ENCODE measurements around the gene CELF6.

CELF6 gene

DNA sequence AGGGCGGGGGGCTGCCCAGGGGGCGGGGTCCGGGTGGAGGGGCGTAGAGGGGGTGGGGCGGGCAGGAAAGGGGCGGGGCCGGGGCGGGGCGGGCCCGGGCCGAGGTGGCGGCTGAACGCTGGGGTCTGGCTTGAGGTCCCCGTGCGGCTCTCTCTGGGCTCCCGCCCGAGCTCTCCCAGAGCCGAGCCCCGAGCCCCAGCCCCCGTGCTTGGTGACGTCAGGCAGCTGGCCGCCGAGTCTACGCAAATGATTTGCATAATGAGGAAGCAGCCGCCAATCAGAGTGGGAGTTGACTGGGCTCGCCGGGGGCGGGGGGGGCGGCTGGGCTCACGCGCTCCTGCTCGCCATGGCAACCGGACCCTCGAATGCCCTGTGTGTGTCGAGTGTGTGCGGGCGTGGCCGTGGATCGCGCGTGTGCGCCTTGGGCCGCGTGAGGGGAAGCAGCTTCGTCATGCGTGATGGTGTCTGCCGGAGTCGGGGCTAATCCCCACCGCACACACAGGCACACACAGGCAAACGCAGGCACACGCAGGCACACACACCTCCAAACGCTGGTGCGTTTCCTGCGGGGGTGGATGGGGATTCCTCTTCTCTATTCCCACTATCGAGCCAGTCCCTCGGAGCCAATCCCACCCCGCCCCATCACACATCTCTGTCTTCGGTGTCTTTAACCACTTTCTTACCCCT, at the start of gene CELF6:
CELF6 (minus strand) TSS at position 173 of the 687 bp plus-strand sequence. CDS start 283 bp downstream, outside the sequence.
- H3K36me3 ChIP-seq (ENCODE audit: insufficient read depth, low read length) = no peaks in the 10 kb centered on the region
- H3K27me3 ChIP-seq (ENCODE audit: insufficient read depth, low read length, poor library complexity, severe bottlenecking) = no peaks in the 10 kb centered on the region
- no peaks in the 10 kb centered on the region for H3K4me1 ChIP-seq (ENCODE audit: insufficient read depth, low read length, poor library complexity, severe bottlenecking)
- no peak within 1 kb of the TSS for H3K4me3 ChIP-seq (ENCODE audit: low read length, poor library complexity, severe bottlenecking)
- H3K79me2 ChIP-seq (ENCODE audit: insufficient read depth, low read length) = no peaks in the 10 kb centered on the region
- H3K4me2 ChIP-seq (ENCODE audit: low read depth, low read length, poor library complexity, severe bottlenecking) = no peak within 1 kb of the TSS
- H3K9me3 ChIP-seq (ENCODE audit: insufficient read depth, low read depth, low read length) = no peaks in the 10 kb centered on the region
- no peak within 1 kb of the TSS for H2AFZ ChIP-seq (ENCODE audit: low read length)
- no peaks in the 10 kb centered on the region for H3K9me2 ChIP-seq (replicated peaks; ENCODE audit: low read depth, low read length)
- no peaks in the 10 kb centered on the region for H3F3A ChIP-seq (ENCODE audit: low read depth)
- TF ChIP-seq, protein P1, sequence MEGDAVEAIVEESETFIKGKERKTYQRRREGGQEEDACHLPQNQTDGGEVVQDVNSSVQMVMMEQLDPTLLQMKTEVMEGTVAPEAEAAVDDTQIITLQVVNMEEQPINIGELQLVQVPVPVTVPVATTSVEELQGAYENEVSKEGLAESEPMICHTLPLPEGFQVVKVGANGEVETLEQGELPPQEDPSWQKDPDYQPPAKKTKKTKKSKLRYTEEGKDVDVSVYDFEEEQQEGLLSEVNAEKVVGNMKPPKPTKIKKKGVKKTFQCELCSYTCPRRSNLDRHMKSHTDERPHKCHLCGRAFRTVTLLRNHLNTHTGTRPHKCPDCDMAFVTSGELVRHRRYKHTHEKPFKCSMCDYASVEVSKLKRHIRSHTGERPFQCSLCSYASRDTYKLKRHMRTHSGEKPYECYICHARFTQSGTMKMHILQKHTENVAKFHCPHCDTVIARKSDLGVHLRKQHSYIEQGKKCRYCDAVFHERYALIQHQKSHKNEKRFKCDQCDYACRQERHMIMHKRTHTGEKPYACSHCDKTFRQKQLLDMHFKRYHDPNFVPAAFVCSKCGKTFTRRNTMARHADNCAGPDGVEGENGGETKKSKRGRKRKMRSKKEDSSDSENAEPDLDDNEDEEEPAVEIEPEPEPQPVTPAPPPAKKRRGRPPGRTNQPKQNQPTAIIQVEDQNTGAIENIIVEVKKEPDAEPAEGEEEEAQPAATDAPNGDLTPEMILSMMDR (conservative IDR thresholded peaks at IDR 0.05; ENCODE audit: low read length) = no peak
- no peak for TF ChIP-seq EZH2phosphoT487 (IDR thresholded peaks at IDR 0.05; ENCODE audit: borderline replicate concordance)
- no peaks in the 10 kb centered on the region for H4K20me1 ChIP-seq (ENCODE audit: insufficient read depth, low read length, poor library complexity, severe bottlenecking)
- no peak within 1 kb of the TSS for H3K9ac ChIP-seq (ENCODE audit: low read depth, low read length, poor library complexity, severe bottlenecking)

DNA sequence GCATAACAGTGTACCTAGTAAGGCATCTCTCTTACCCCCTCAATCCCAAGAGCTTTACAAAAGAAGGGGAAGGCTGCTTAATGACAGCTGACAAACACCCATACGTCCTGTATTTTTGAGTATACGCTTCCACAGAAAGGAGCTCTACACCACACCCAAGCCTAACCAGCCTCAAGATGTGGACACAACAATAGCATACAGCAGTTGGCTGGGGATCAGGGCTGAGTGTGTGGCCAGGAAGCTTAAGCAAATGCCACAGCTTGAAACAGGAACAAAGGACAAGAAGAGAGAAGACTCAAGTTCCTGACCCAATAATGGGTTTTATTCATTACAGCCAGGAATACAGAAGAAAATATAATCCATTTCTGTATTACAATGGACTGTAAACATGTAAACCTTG, 48.9 kb upstream of the CELF6 start:
- Histone ChIP-seq H4K20me1 (ENCODE audit: insufficient read depth, low read length, poor library complexity, severe bottlenecking) (peaks cover 40% of the 10 kb centered on the region), H3K79me2 (ENCODE audit: insufficient read depth, low read length) (peaks cover 17% of the 10 kb centered on the region; the same call in 1 of the 2 replicates), H3K27me3 (ENCODE audit: insufficient read depth, low read length, poor library complexity, severe bottlenecking) (peaks cover 5% of the 10 kb centered on the region), H2AFZ (ENCODE audit: low read length) (no peak overlapping the region), H3K9me2 (replicated peaks; ENCODE audit: low read depth, low read length) (no peaks in the 10 kb centered on the region), H3K4me3 (ENCODE audit: low read length, poor library complexity, severe bottlenecking) (no peak overlapping the region), H3K9me3 (ENCODE audit: insufficient read depth, low read depth, low read length) (no peaks in the 10 kb centered on the region), H3K4me2 (ENCODE audit: low read depth, low read length, poor library complexity, severe bottlenecking) (no peak overlapping the region), H3K36me3 (ENCODE audit: insufficient read depth, low read length) (no peaks in the 10 kb centered on the region), H3K9ac (ENCODE audit: low read depth, low read length, poor library complexity, severe bottlenecking) (no peak overlapping the region), H3K4me1 (ENCODE audit: insufficient read depth, low read length, poor library complexity, severe bottlenecking) (peaks cover 17% of the 10 kb centered on the region), H3F3A (ENCODE audit: low read depth) (peaks cover 4% of the 10 kb centered on the region; the same call in 1 of the 2 replicates)
- TF ChIP-seq EZH2phosphoT487 (IDR thresholded peaks at IDR 0.05; ENCODE audit: borderline replicate concordance) = no peak
- TF ChIP-seq, protein P1 (conservative IDR thresholded peaks at IDR 0.05; ENCODE audit: low read length) = no peak

DNA sequence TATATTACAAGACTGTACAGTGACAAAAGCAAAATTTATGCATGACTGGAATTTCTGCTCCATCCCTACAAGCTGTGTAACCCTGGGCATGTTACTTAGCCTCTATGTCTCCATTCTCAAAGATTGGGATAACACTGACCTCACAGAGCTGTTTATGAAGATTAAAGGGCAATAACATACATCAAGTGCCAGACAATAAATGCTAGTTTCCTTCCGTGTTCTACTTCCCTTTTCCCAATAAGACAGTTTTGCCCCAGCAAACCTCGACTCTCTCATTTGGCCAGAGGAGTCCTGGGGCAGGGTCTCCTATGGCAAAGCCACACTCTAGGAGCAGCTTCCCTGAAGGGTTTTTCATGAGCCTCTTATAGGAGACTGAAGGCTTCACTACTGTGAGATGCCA, 48.4 kb upstream of the CELF6 start:
- peaks cover 4% of the 10 kb centered on the region; the same call in 1 of the 2 replicates for H3F3A ChIP-seq (ENCODE audit: low read depth)
- no peaks in the 10 kb centered on the region for H3K36me3 ChIP-seq (ENCODE audit: insufficient read depth, low read length)
- no peaks in the 10 kb centered on the region for H3K9me3 ChIP-seq (ENCODE audit: insufficient read depth, low read depth, low read length)
- no peaks in the 10 kb centered on the region for H3K9me2 ChIP-seq (replicated peaks; ENCODE audit: low read depth, low read length)
- H3K4me2 ChIP-seq (ENCODE audit: low read depth, low read length, poor library complexity, severe bottlenecking) = no peak overlapping the region
- H3K27me3 ChIP-seq (ENCODE audit: insufficient read depth, low read length, poor library complexity, severe bottlenecking) = peaks cover 5% of the 10 kb centered on the region
- no peak overlapping the region for H2AFZ ChIP-seq (ENCODE audit: low read length)
- no peak overlapping the region for H3K9ac ChIP-seq (ENCODE audit: low read depth, low read length, poor library complexity, severe bottlenecking)
- peaks cover 41% of the 10 kb centered on the region for H4K20me1 ChIP-seq (ENCODE audit: insufficient read depth, low read length, poor library complexity, severe bottlenecking)
- TF ChIP-seq, protein P1 (conservative IDR thresholded peaks at IDR 0.05; ENCODE audit: low read length) = no peak
- no peak for TF ChIP-seq EZH2phosphoT487 (IDR thresholded peaks at IDR 0.05; ENCODE audit: borderline replicate concordance)
- peaks cover 17% of the 10 kb centered on the region; the same call in 1 of the 2 replicates for H3K79me2 ChIP-seq (ENCODE audit: insufficient read depth, low read length)
- H3K4me3 ChIP-seq (ENCODE audit: low read length, poor library complexity, severe bottlenecking) = no peak overlapping the region
- peaks cover 14% of the 10 kb centered on the region for H3K4me1 ChIP-seq (ENCODE audit: insufficient read depth, low read length, poor library complexity, severe bottlenecking)
